Tibial artery (tissue), 4 donors: ENCODE results near the gene ATXN7L2.

Experiments used
- DNase-seq, 2 donors: peaks; one replicate each; pipeline ENCODE4 v3.0.0-alpha.2; 2019
- H3K27ac ChIP-seq, 2 donors: fragments of 200-600 bp; sonication (generic) in 1 of 2; 1 replicate in 1 of 2; 2 replicates in 1 of 2; pipeline ENCODE4 v1.5.1; 2018 to 2019; ENCODE audit warnings: mild to moderate bottlenecking in 1 of 2
- H3K27me3 ChIP-seq, 2 donors: fragments of 200-600 bp; sonication (generic) in 1 of 2; one replicate each; pipeline versions ENCODE4 v1.5.1 to v1.6.0; 2016 to 2019
- H3K36me3 ChIP-seq, 3 donors: fragments of 200-600 bp; sonication (generic) in 2 of 3; one replicate each; pipeline ENCODE4 v1.5.1; 2016 to 2019; ENCODE audit warnings: mild to moderate bottlenecking in 2 of 3
- H3K4me1 ChIP-seq, 4 donors: fragments of 200-600 bp; sonication (generic) in 2 of 4; 1 replicate in 3 of 4; 2 replicates in 1 of 4; pipeline ENCODE4 v1.5.1; 2016 to 2019
- H3K4me3 ChIP-seq, 2 donors: fragments of 200-600 bp; sonication (generic) in 1 of 2; 1 replicate in 1 of 2; 2 replicates in 1 of 2; pipeline ENCODE4 v1.5.1; 2018 to 2019; ENCODE audit warnings: mild to moderate bottlenecking in 2 of 2
- H3K9me3 ChIP-seq, 3 donors: fragments of 200-600 bp; sonication (generic) in 1 of 3; one replicate each; pipeline ENCODE4 v1.5.1; 2016 to 2019
- intact Hi-C: fragments of 100-400 bp; cut with DNase I; formaldehyde crosslinking; loops from one replicate; pipeline ENCODE4 v1.15.0; 2023; ENCODE audit warnings: low total_unique reads
- TF ChIP-seq, protein P1 (sequence below), 2 experiments: fragments of 200-600 bp in 1 of 2; fragments of 450-650 bp in 1 of 2; IDR thresholded peaks; one replicate each; pipeline ENCODE4 v1.5.1; 2017 to 2019; ENCODE audit warnings: antibody characterized with exemption in 2 of 2, mild to moderate bottlenecking in 1 of 2, moderate library complexity in 1 of 2

Gene ATXN7L2

DNA sequence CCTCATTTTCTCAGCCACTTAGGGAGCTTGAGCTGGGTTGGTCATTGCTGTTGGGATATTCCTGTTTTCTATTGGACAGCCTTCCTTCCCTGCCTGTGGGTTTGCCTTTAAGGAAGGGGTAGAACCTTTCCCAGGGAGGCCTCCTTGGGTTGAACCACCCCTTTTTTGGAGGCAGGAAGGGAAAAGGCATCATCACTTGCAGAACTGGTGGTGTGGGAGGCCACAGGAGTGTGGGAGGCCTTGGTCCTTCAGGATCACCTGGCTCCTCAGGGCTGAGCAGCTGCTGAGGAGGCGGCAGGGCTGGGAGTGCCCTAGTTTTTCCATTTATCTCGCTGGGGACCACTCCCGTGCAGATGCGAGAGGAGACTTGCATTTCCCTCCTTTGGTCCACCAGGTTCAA is 9.5 kb downstream of the ATXN7L2 start:
- DNase-seq = no peak
- H3K4me1 ChIP-seq = peaks cover 0 to 35% (median 24%) of the 10 kb centered on the region in 4 donors
- peak overlapping the region; percentile 78 to 89 for H3K4me3 ChIP-seq
- TF ChIP-seq, protein P1, sequence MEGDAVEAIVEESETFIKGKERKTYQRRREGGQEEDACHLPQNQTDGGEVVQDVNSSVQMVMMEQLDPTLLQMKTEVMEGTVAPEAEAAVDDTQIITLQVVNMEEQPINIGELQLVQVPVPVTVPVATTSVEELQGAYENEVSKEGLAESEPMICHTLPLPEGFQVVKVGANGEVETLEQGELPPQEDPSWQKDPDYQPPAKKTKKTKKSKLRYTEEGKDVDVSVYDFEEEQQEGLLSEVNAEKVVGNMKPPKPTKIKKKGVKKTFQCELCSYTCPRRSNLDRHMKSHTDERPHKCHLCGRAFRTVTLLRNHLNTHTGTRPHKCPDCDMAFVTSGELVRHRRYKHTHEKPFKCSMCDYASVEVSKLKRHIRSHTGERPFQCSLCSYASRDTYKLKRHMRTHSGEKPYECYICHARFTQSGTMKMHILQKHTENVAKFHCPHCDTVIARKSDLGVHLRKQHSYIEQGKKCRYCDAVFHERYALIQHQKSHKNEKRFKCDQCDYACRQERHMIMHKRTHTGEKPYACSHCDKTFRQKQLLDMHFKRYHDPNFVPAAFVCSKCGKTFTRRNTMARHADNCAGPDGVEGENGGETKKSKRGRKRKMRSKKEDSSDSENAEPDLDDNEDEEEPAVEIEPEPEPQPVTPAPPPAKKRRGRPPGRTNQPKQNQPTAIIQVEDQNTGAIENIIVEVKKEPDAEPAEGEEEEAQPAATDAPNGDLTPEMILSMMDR (IDR thresholded peaks at IDR 0.05) = no peak
- peaks cover 0 to 50% (median 27%) of the 10 kb centered on the region in 3 donors for H3K36me3 ChIP-seq
- H3K27me3 ChIP-seq = no peaks in the 10 kb centered on the region
- intact Hi-C loops = no loop called here
- H3K9me3 ChIP-seq = no peaks in the 10 kb centered on the region
- H3K27ac ChIP-seq = peak overlapping the region; percentile 71 to 87

GRCh38 chr1:109493805-109494539 is 10.3 kb downstream of the ATXN7L2 start, which contains the start of gene CYB561D1:
TSS of gene CYB561D1 (plus strand) at chr1:109494094. CDS start at chr1:109494140, 46 bp downstream.
- DNase-seq = peak; percentile 85 to 92
- TF ChIP-seq, protein P1 (IDR thresholded peaks at IDR 0.05) = peak; percentile 94 to 98
- Histone ChIP-seq H3K4me1 (peaks cover 0 to 42% (median 26%) of the 10 kb centered on the region in 4 donors), H3K9me3 (no peaks in the 10 kb centered on the region), H3K27ac (peak within 1 kb of the TSS; percentile 71 to 87), H3K27me3 (no peaks in the 10 kb centered on the region), H3K4me3 (peak within 1 kb of the TSS; percentile 78 to 89), H3K36me3 (peaks cover 0 to 45% (median 24%) of the 10 kb centered on the region in 3 donors)
- intact Hi-C loops = no loop called here

GRCh38 chr1:109495738-109496137 is 12.0 kb downstream of the ATXN7L2 start:
- peaks cover 0 to 39% (median 22%) of the 10 kb centered on the region in 3 donors for H3K36me3 ChIP-seq
- intact Hi-C loops = no loop called here

GRCh38 chr1:109497449-109498160 is 13.9 kb downstream of the ATXN7L2 start:
- peaks cover 0 to 78% (median 49%) of the 10 kb centered on the region in 4 donors for H3K4me1 ChIP-seq
- DNase-seq = no peak
- no peaks in the 10 kb centered on the region for H3K27me3 ChIP-seq
- H3K4me3 ChIP-seq = no peak overlapping the region
- intact Hi-C loops = no loop called here
- TF ChIP-seq, protein P1 (IDR thresholded peaks at IDR 0.05) = no peak
- H3K9me3 ChIP-seq = no peaks in the 10 kb centered on the region
- H3K27ac ChIP-seq = peak overlapping the region in 1 of 2 donors; percentile 5
- peaks cover 0 to 50% (median 22%) of the 10 kb centered on the region in 3 donors for H3K36me3 ChIP-seq

More at GRCh38 chr1:109495738-109496137, 12.0 kb downstream of the ATXN7L2 start:
- no peaks in the 10 kb centered on the region for H3K9me3 ChIP-seq
- DNase-seq = no peak
- no peaks in the 10 kb centered on the region for H3K27me3 ChIP-seq
- peaks cover 0 to 59% (median 37%) of the 10 kb centered on the region in 4 donors for H3K4me1 ChIP-seq
- no peak overlapping the region for H3K4me3 ChIP-seq
- TF ChIP-seq, protein P1 (IDR thresholded peaks at IDR 0.05) = no peak
- H3K27ac ChIP-seq = no peak overlapping the region

DNA sequence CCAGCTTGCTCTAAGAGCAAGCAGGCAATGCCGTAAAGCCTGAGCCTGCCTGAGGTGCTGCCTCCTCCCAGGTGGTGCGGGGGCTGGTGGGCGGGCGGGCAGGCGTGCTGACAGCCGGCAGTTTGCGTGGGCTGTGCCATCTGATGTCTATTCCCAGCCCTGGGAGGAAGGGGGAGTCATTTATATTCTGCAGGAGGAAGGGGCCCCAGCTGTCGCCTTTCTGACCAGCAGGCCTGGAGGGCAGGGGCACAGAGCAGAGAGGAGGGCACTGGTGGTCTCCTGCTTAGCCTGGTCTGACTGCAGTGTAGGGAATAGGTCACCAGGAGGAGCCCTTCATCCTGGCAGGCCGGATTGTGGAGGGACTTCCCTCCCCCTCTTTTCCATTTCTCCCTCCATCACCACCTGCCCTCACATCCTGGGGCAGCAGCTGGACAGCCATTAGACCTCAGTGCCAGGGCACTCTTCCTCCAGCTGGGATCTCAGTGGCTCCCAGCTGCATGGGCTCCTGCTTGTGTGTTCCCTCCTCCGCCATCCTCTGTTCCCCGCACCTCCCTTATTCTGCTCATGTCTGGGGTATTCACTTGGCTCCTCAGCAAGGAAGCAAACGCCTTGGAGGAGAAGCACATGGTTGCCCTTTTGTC is 14.6 kb downstream of the ATXN7L2 start:
- Histone ChIP-seq H3K4me3 (no peak overlapping the region), H3K36me3 (peaks cover 0 to 50% (median 22%) of the 10 kb centered on the region in 3 donors), H3K4me1 (peaks cover 0 to 75% (median 48%) of the 10 kb centered on the region in 4 donors), H3K9me3 (no peaks in the 10 kb centered on the region), H3K27me3 (no peaks in the 10 kb centered on the region), H3K27ac (peak overlapping the region in 1 of 2 donors; percentile 5)
- intact Hi-C loops = no loop called here
- TF ChIP-seq, protein P1 (IDR thresholded peaks at IDR 0.05) = peak; percentile 48 to 50
- no peak for DNase-seq
